ENCODE results near the gene PPP6R2. TPM values are rescaled to one million over a fixed set of nuclear protein-coding genes. Genes with fewer than 3 reads are reported as not detected.

Gene PPP6R2
- total and polyA plus RNA-seq, 9 of the 15 experiments (the other 6 are each of a cell fraction or from before 2014, with no cell fraction given): 0.32 to 39.8 (median 21.4) TPM

DNA sequence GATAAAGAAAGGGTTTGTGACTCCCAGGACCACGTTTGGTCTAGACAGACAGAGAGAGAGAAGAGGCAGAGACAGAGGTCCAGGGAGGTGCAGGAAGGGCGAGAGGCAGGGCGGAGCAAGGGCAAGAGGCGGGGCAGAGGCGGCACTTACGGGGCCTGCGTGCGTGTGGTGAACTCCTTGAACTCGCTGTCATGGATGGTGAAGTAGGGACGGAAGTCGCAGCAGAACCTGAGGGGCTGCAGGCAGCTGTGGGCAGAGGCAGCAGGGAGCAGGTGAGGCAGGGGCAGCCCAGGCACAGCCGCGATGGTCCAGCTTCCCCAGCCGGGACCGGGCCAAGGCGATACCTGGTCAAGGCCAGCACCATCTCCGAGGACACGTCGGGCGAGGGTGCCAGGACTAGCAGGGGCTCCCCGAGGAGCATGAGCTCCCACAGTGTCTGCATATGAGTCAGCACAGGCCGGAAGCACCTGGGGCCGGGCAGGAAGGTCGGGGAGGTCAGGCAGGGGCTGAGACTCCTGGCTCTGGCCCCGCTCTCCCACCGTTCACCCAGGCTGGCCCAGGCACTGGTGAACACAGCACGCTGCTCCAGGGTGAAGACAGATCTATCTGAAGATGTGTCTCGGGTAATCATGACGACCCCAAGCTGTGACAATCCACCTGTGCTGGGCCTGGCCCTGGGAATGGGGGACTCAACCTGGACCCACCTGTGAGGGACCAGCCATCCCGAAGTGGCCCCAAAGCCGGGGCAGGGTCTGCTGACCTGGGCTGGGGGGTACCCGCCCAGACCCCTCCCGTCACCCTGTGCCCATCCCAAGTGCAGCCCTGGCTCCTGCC is 28.5 kb upstream of the PPP6R2 start (continued):
- TF ChIP-seq JUN (IDR thresholded peaks at IDR 0.05; ENCODE audit: borderline replicate concordance, low read depth, low read length) (no peak), JUN (CRISPR knock-in tag; IDR thresholded peaks at IDR 0.05; ENCODE audit: borderline replicate concordance) (no peak), TRIM28 (IDR thresholded peaks at IDR 0.05) (no peak), CC2D1A (IDR thresholded peaks at IDR 0.05) (no peak), SNRNP70 (optimal IDR thresholded peaks at IDR 0.05; ENCODE audit: low read depth, low read length) (no peak), EHMT2 (IDR thresholded peaks at IDR 0.05) (no peak), RBM22 (IDR thresholded peaks at IDR 0.05; ENCODE audit: low read depth, low read length, poor library complexity, severe bottlenecking) (no peak), PCBP1 (IDR thresholded peaks at IDR 0.05; ENCODE audit: low read depth, low read length, poor library complexity, severe bottlenecking) (no peak), YY1 (IDR thresholded peaks at IDR 0.05; ENCODE audit: borderline replicate concordance in 1 of 3, control insufficient read depth in 1 of 3, extremely low read depth in 1 of 3, insufficient read depth in 3 of 3, insufficient read length in 1 of 3, insufficient replicate concordance in 2 of 3, low read depth in 1 of 3, low read length in 2 of 3) (peak in 1 of 3 experiments; percentile 36), ZNF830 (CRISPR knock-in tag; IDR thresholded peaks at IDR 0.05) (no peak), E2F3 (CRISPR knock-in tag; IDR thresholded peaks at IDR 0.05) (no peak), NCOA6 (IDR thresholded peaks at IDR 0.05) (no peak), NRF1 (conservative IDR thresholded peaks at IDR 0.05 in 1 of 2, IDR thresholded peaks at IDR 0.05 in 1 of 2) (peak; percentile 80 to 84), ESRRB (CRISPR knock-in tag; IDR thresholded peaks at IDR 0.05; ENCODE audit: borderline replicate concordance) (no peak), SRSF7 (optimal IDR thresholded peaks at IDR 0.05; ENCODE audit: low read depth, low read length) (no peak), ZFP36 (IDR thresholded peaks at IDR 0.05; ENCODE audit: low read depth, low read length, partially characterized antibody) (no peak), JUND (IDR thresholded peaks at IDR 0.05; ENCODE audit: borderline replicate concordance, low read depth, low read length) (no peak), JUND (tag; IDR thresholded peaks at IDR 0.05; ENCODE audit: borderline replicate concordance, low read depth, low read length) (no peak), SP2 (IDR thresholded peaks at IDR 0.05; ENCODE audit: extremely low read depth, low read depth, low read length, poor library complexity, severe bottlenecking) (no peak), MIER1 (IDR thresholded peaks at IDR 0.05; ENCODE audit: low read depth) (no peak), ZNF551 (CRISPR knock-in tag; IDR thresholded peaks at IDR 0.05) (no peak), XRCC5 (IDR thresholded peaks at IDR 0.05; ENCODE audit: low read depth, low read length) (no peak), POLR2AphosphoS5 (IDR thresholded peaks at IDR 0.05; ENCODE audit: control insufficient read depth, insufficient read depth, low read depth, low read length) (no peak), SREBF1 (IDR thresholded peaks at IDR 0.05; ENCODE audit: borderline replicate concordance, low read depth, low read length) (no peak), SIRT6 (IDR thresholded peaks at IDR 0.05; ENCODE audit: low read depth, low read length) (no peak), ZNF444 (CRISPR knock-in tag; IDR thresholded peaks at IDR 0.05) (no peak)
- TF ChIP-seq, protein P1, sequence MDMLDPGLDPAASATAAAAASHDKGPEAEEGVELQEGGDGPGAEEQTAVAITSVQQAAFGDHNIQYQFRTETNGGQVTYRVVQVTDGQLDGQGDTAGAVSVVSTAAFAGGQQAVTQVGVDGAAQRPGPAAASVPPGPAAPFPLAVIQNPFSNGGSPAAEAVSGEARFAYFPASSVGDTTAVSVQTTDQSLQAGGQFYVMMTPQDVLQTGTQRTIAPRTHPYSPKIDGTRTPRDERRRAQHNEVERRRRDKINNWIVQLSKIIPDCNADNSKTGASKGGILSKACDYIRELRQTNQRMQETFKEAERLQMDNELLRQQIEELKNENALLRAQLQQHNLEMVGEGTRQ (CRISPR knock-in tag; IDR thresholded peaks at IDR 0.05): no peak
- TF ChIP-seq, protein P2, sequence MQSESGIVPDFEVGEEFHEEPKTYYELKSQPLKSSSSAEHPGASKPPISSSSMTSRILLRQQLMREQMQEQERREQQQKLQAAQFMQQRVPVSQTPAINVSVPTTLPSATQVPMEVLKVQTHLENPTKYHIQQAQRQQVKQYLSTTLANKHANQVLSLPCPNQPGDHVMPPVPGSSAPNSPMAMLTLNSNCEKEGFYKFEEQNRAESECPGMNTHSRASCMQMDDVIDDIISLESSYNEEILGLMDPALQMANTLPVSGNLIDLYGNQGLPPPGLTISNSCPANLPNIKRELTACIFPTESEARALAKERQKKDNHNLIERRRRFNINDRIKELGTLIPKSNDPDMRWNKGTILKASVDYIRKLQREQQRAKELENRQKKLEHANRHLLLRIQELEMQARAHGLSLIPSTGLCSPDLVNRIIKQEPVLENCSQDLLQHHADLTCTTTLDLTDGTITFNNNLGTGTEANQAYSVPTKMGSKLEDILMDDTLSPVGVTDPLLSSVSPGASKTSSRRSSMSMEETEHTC (IDR thresholded peaks at IDR 0.05): no peak
